Peyer's patch (tissue), 4 donors: ENCODE measurements around the gene RACK1.

Experiments
- POLR2A ChIP-seq, 2 donors: fragments of 450-650 bp; IDR thresholded peaks; one replicate each; pipeline ENCODE4 v1.5.1; 2017; ENCODE audit warnings: antibody characterized with exemption in 2 of 2, mild to moderate bottlenecking in 2 of 2, moderate library complexity in 2 of 2
- TF ChIP-seq, protein P1 (sequence below), 6 experiments: fragments of 450-650 bp in 4 of 6; fragments of 200-600 bp in 2 of 6; sonication (generic) in 1 of 6; IDR thresholded peaks; one replicate each; pipeline ENCODE4 v1.5.1; 2017 to 2019; ENCODE audit warnings: antibody characterized with exemption in 6 of 6, mild to moderate bottlenecking in 3 of 6, moderate library complexity in 1 of 6

DNA sequence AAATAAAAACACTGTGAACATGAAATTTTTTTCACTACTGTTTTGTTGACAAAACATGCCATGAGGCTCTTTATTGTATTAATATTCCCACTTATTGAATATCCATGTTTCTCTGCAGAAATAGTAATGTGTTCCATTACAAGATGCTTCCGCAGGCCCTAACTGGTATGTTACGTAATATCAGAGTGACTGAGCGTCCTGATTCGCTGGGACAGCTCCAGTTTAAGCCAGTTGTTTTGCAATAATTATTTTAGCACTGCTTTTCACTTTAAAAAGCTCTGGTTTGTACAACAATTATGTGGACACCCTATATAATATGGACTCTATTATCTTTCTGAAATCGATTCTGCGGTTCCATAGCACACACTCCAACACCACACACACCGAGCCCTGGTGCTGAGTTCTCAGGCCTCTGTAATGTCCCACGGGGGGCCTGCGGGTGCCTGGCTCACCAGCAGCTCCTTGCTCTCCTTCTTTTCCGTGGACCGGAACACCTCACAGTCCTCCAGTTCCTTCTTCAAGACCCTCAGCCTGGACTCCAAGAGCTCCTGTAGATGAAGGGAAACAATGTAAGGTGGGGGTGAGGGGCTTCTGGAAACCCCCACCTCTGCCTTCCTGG is 40.5 kb downstream of the RACK1 start:
- TF ChIP-seq, protein P1, sequence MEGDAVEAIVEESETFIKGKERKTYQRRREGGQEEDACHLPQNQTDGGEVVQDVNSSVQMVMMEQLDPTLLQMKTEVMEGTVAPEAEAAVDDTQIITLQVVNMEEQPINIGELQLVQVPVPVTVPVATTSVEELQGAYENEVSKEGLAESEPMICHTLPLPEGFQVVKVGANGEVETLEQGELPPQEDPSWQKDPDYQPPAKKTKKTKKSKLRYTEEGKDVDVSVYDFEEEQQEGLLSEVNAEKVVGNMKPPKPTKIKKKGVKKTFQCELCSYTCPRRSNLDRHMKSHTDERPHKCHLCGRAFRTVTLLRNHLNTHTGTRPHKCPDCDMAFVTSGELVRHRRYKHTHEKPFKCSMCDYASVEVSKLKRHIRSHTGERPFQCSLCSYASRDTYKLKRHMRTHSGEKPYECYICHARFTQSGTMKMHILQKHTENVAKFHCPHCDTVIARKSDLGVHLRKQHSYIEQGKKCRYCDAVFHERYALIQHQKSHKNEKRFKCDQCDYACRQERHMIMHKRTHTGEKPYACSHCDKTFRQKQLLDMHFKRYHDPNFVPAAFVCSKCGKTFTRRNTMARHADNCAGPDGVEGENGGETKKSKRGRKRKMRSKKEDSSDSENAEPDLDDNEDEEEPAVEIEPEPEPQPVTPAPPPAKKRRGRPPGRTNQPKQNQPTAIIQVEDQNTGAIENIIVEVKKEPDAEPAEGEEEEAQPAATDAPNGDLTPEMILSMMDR (IDR thresholded peaks at IDR 0.05) = no peak
- no peak for TF ChIP-seq POLR2A (IDR thresholded peaks at IDR 0.05)
